Measurements from ENCODE around the gene LCN2. TPM values are rescaled to one million over a fixed set of nuclear protein-coding genes. Genes with fewer than 3 reads are reported as not detected.

LCN2 gene
- total and polyA plus RNA-seq, 9 of the 15 experiments (the other 6 are each of a cell fraction or from before 2014, with no cell fraction given) = 0.10 to 1.2 (median 0.44) TPM; not detected in 1

GRCh38 chr9:128175102-128175563 is 25.9 kb downstream of the LCN2 start (continued):
- no peak for TF ChIP-seq ZBTB2 (IDR thresholded peaks at IDR 0.05)
- no peak for TF ChIP-seq PTBP1 (IDR thresholded peaks at IDR 0.05; ENCODE audit: low read depth, low read length)
- TF ChIP-seq PHF8 (IDR thresholded peaks at IDR 0.05; ENCODE audit: borderline replicate concordance, low read length) = no peak
- no peak for TF ChIP-seq TEAD2 (tag; IDR thresholded peaks at IDR 0.05)
- TF ChIP-seq POLR3A (IDR thresholded peaks at IDR 0.05; ENCODE audit: borderline replicate concordance, extremely low read depth, insufficient read depth, insufficient read length) = no peak
- no peak for TF ChIP-seq ZBTB1 (CRISPR knock-in tag; IDR thresholded peaks at IDR 0.05; ENCODE audit: borderline replicate concordance, low read depth)
- TF ChIP-seq ASH1L (IDR thresholded peaks at IDR 0.05; ENCODE audit: borderline replicate concordance, low read depth, partially characterized antibody) = no peak
- no peak for TF ChIP-seq ZNF76 (CRISPR knock-in tag; IDR thresholded peaks at IDR 0.05; ENCODE audit: borderline replicate concordance)
- no peak for TF ChIP-seq SIN3B (IDR thresholded peaks at IDR 0.05; ENCODE audit: low read depth)
- no peak for TF ChIP-seq KAT2B (IDR thresholded peaks at IDR 0.05; ENCODE audit: low read depth, low read length)
- TF ChIP-seq SMARCA5 (IDR thresholded peaks at IDR 0.05) = no peak
- TF ChIP-seq NR1H2 (CRISPR knock-in tag; IDR thresholded peaks at IDR 0.05) = no peak
- TF ChIP-seq E2F4 (CRISPR knock-in tag; IDR thresholded peaks at IDR 0.05; ENCODE audit: low read depth) = no peak
- TF ChIP-seq FOXJ3 (CRISPR knock-in tag; IDR thresholded peaks at IDR 0.05) = no peak
- TF ChIP-seq, protein P1, sequence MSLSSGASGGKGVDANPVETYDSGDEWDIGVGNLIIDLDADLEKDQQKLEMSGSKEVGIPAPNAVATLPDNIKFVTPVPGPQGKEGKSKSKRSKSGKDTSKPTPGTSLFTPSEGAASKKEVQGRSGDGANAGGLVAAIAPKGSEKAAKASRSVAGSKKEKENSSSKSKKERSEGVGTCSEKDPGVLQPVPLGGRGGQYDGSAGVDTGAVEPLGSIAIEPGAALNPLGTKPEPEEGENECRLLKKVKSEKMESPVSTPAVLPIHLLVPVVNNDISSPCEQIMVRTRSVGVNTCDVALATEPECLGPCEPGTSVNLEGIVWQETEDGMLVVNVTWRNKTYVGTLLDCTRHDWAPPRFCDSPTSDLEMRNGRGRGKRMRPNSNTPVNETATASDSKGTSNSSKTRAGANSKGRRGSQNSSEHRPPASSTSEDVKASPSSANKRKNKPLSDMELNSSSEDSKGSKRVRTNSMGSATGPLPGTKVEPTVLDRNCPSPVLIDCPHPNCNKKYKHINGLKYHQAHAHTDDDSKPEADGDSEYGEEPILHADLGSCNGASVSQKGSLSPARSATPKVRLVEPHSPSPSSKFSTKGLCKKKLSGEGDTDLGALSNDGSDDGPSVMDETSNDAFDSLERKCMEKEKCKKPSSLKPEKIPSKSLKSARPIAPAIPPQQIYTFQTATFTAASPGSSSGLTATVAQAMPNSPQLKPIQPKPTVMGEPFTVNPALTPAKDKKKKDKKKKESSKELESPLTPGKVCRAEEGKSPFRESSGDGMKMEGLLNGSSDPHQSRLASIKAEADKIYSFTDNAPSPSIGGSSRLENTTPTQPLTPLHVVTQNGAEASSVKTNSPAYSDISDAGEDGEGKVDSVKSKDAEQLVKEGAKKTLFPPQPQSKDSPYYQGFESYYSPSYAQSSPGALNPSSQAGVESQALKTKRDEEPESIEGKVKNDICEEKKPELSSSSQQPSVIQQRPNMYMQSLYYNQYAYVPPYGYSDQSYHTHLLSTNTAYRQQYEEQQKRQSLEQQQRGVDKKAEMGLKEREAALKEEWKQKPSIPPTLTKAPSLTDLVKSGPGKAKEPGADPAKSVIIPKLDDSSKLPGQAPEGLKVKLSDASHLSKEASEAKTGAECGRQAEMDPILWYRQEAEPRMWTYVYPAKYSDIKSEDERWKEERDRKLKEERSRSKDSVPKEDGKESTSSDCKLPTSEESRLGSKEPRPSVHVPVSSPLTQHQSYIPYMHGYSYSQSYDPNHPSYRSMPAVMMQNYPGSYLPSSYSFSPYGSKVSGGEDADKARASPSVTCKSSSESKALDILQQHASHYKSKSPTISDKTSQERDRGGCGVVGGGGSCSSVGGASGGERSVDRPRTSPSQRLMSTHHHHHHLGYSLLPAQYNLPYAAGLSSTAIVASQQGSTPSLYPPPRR (CRISPR knock-in tag; IDR thresholded peaks at IDR 0.05; ENCODE audit: borderline replicate concordance) = no peak
- no peak for TF ChIP-seq STAG1 (CRISPR knock-in tag; IDR thresholded peaks at IDR 0.05; ENCODE audit: borderline replicate concordance)
- no peak for TF ChIP-seq SMARCC2 (IDR thresholded peaks at IDR 0.05; ENCODE audit: low read depth)
- TF ChIP-seq CEBPG (CRISPR knock-in tag; IDR thresholded peaks at IDR 0.05) = 0 out of 2 replicates have a peak, but pooled peaks have one; percentile 14
- peak; percentile 83 to 86 for TF ChIP-seq CEBPG (tag; conservative IDR thresholded peaks at IDR 0.05 in 1 of 2, IDR thresholded peaks at IDR 0.05 in 1 of 2)
